Karpas-422 (cell line): ENCODE results near the gene MOAP1. TPM values are rescaled to one million over a fixed set of nuclear protein-coding genes. Genes with fewer than 3 reads are reported as not detected.

Experiments used
- DNase-seq: peaks from one replicate; pipeline ENCODE4 v3.0.0-alpha.2; 2015
- H2AFZ ChIP-seq: fragments of 200-600 bp; sonication (generic); 2 replicates; pipeline ENCODE4 v1.6.1; 2014; ENCODE audit warnings: antibody characterized with exemption, low read length, mixed read lengths
- H3K27ac ChIP-seq: fragments of 200-600 bp; sonication (generic); 2 replicates; pipeline ENCODE4 v1.5.1; 2014; ENCODE audit warnings: mild to moderate bottlenecking, low read length, moderate library complexity
- H3K27me3 ChIP-seq: fragments of 200-600 bp; sonication (generic); 2 replicates; pipeline ENCODE4 v1.6.1; 2014; ENCODE audit warnings: low read length, mixed read lengths
- H3K36me3 ChIP-seq: fragments of 200-600 bp; sonication (generic); 2 replicates; pipeline ENCODE4 v1.6.1; 2014; ENCODE audit warnings: low read length, mixed read lengths; ENCODE audit not compliant: insufficient read depth
- H3K4me1 ChIP-seq: fragments of 200-600 bp; sonication (generic); 2 replicates; pipeline ENCODE4 v1.6.1; 2014; ENCODE audit warnings: mild to moderate bottlenecking, low read length, mixed read lengths
- H3K4me2 ChIP-seq: fragments of 200-600 bp; sonication (generic); 2 replicates; pipeline ENCODE4 v1.6.1; 2014; ENCODE audit warnings: low read length, low read depth, mild to moderate bottlenecking; ENCODE audit not compliant: poor library complexity, severe bottlenecking
- H3K4me3 ChIP-seq: fragments of 200-600 bp; sonication (generic); 2 replicates; pipeline ENCODE4 v1.5.1; 2014; ENCODE audit warnings: mild to moderate bottlenecking, antibody characterized with exemption, low read length, mixed read lengths
- H3K79me2 ChIP-seq: fragments of 200-600 bp; sonication (generic); 2 replicates; pipeline ENCODE4 v1.6.1; 2014; ENCODE audit warnings: mild to moderate bottlenecking, low read length, mixed read lengths
- H3K9ac ChIP-seq: fragments of 200-600 bp; sonication (generic); 2 replicates; pipeline ENCODE4 v1.6.0; 2014; ENCODE audit warnings: low read length
- H3K9me2 ChIP-seq: fragments of 200-600 bp; sonication (generic), shearing (Covaris generic); replicated peaks from 2 replicates; pipeline ENCODE4 v1.6.0; 2014; ENCODE audit warnings: mild to moderate bottlenecking, low read length, moderate library complexity; ENCODE audit not compliant: insufficient read depth
- H3K9me3 ChIP-seq: fragments of 300-700, 200-600 bp; sonication (generic); 2 replicates; pipeline ENCODE4 v1.6.1; 2014; ENCODE audit warnings: low read length, mixed read lengths
- H4K20me1 ChIP-seq: fragments of 200-600 bp; sonication (generic); 2 replicates; pipeline ENCODE4 v1.6.1; 2014; ENCODE audit warnings: mild to moderate bottlenecking, antibody characterized with exemption, low read length, low read depth; ENCODE audit not compliant: insufficient read depth
- total RNA-seq: library from RNA; depleted of rRNA; stranded (reverse); fragments of >200 nt; shearing (Covaris generic); gene quantifications from 2 replicates; pipeline ENCODE4 v1.2.3, GENCODE V29; 2014; ENCODE audit warnings: low replicate concordance; rRNA removed

The MOAP1 gene
- total RNA-seq, 1 experiment from 2014 or later, result 50.8 TPM

DNA sequence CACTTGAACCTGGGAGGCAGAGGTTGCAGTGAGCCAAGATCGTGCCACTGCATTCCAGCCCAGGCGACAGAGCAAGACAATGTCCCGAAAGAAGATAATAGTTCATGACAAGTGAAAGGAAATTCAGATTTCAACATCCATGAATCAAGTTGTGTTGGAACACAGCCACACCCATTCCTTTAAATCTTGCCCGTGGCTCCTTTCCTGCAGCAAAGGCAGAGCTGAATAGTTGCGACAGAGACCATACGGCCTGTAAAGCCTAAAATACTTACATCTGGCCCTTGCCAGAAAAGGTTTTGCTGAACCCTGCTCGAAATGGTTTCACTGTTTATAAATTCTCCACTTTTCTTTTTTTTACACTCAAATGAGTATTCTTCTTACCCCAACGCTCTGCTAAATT lies 51.2 kb downstream of the MOAP1 start:
- no peak overlapping the region for H2AFZ ChIP-seq
- DNase-seq, result no peak
- no peaks in the 10 kb centered on the region for H3K36me3 ChIP-seq
- no peak overlapping the region for H3K4me3 ChIP-seq
- peaks cover 10% of the 10 kb centered on the region for H3K4me1 ChIP-seq
- no peak overlapping the region for H3K4me2 ChIP-seq
- H3K9me3 ChIP-seq, result no peaks in the 10 kb centered on the region
- H4K20me1 ChIP-seq, result peaks cover 5% of the 10 kb centered on the region; the same call in 1 of the 2 replicates
- no peak overlapping the region for H3K9ac ChIP-seq
- no peaks in the 10 kb centered on the region for H3K79me2 ChIP-seq
- H3K27me3 ChIP-seq, result no peaks in the 10 kb centered on the region
- H3K27ac ChIP-seq, result no peak overlapping the region
- no peaks in the 10 kb centered on the region for H3K9me2 ChIP-seq

DNA sequence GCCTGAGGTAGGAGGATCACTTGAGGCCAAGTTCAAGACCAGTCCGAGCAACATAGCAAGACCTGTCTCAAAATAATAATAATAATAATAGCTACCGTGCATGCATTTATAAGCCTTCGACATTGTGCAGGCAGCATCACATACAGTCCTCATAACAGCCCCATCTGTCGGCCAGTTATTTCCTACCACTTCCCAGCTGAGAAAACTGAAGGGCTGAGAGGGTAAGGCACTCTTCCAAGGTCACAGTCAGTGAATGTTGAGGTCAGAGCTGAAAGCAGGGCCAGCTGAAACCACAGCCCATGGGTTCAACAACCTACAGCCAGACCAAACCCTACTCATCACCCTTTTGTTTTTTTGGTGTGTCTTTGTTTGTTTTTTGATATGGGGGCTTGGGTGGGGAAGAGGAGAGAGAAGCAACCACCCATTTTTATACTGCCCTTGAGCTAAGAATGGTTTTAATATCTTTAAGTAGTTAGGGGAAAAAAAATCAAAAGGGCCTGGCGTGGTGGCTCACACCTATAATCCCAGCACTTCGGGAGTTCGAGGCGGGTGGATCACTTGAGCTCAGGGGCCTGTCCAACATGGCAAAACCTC lies 52.1 kb downstream of the MOAP1 start:
- no peaks in the 10 kb centered on the region for H3K9me3 ChIP-seq
- peaks cover 5% of the 10 kb centered on the region; the same call in 1 of the 2 replicates for H4K20me1 ChIP-seq
- H3K27ac ChIP-seq, result no peak overlapping the region
- no peaks in the 10 kb centered on the region for H3K9me2 ChIP-seq
- peaks cover 10% of the 10 kb centered on the region for H3K4me1 ChIP-seq
- H3K4me3 ChIP-seq, result no peak overlapping the region
- no peak overlapping the region for H3K9ac ChIP-seq
- no peaks in the 10 kb centered on the region for H3K79me2 ChIP-seq
- no peaks in the 10 kb centered on the region for H3K36me3 ChIP-seq
- no peaks in the 10 kb centered on the region for H3K27me3 ChIP-seq
- DNase-seq, result peak; percentile 76
- no peak overlapping the region for H3K4me2 ChIP-seq
- H2AFZ ChIP-seq, result no peak overlapping the region

Other genes with a start within 250 kb of the MOAP1 start
- 6.3 and 23.7 TPM in 2 replicates for gene ITPK1, start 69.0 kb downstream of the MOAP1 start, total RNA-seq
- 21.1 and 35.7 TPM in 2 replicates for gene LYSET, start 420 bp upstream of the MOAP1 start, total RNA-seq
- gene GON7, start 22.2 kb upstream of the MOAP1 start, total RNA-seq, result 40.6 and 60.3 TPM in 2 replicates
- gene UBR7, start 22.4 kb upstream of the MOAP1 start, total RNA-seq, result 41.0 and 74.8 TPM in 2 replicates
- gene BTBD7, start 148.1 kb upstream of the MOAP1 start, total RNA-seq, result 14.3 and 27.4 TPM in 2 replicates
- gene COX8C, start 162.3 kb upstream of the MOAP1 start, total RNA-seq, result not detected in 2 replicates
- gene UNC79, start 246.0 kb upstream of the MOAP1 start, total RNA-seq, result 0.19 and 0.43 TPM in 2 replicates